Stimulated activated effector memory CD8-positive, alpha-beta T cell treated with anti-CD3 and anti-CD28 coated beads, Interleukin-12 subunit alpha, Interleukin-12 subunit beta, amount 100 ng/mL, for 72 hours (primary cell): ENCODE results near the gene PCDHA2.
"Not testable (repeated sequence)": the region's sequence is repeated elsewhere in the genome, so short reads cannot be mapped to it uniquely, and the experiment has no call there.

Experiments used
- ATAC-seq: fragments of 150-1000 bp; cut with Tn5 transposase; 2 replicates; pipeline ENCODE4 v1.10.0; 2021
- DNase-seq, 2 donors: peaks; one replicate each; pipeline ENCODE4 v3.0.0; 2021 to 2022; ENCODE audit warnings: low spot score in 2 of 2
- H3K27ac Mint-ChIP-seq: one replicate; pipeline ENCODE4 v1.8.0; 2022; ENCODE audit warnings: mild to moderate bottlenecking, mixed read lengths
- H3K36me3 Mint-ChIP-seq: one replicate; pipeline ENCODE4 v1.8.0; 2022; ENCODE audit warnings: mild to moderate bottlenecking, mixed read lengths
- H3K4me1 Mint-ChIP-seq: one replicate; pipeline ENCODE4 v1.8.0; 2022; ENCODE audit warnings: mixed read lengths
- H3K4me3 Mint-ChIP-seq: one replicate; pipeline ENCODE4 v1.8.0; 2022; ENCODE audit warnings: mild to moderate bottlenecking, mixed read lengths
- H3K9me3 Mint-ChIP-seq: one replicate; pipeline ENCODE4 v1.8.0; 2022; ENCODE audit warnings: mixed read lengths

Gene PCDHA2

DNA sequence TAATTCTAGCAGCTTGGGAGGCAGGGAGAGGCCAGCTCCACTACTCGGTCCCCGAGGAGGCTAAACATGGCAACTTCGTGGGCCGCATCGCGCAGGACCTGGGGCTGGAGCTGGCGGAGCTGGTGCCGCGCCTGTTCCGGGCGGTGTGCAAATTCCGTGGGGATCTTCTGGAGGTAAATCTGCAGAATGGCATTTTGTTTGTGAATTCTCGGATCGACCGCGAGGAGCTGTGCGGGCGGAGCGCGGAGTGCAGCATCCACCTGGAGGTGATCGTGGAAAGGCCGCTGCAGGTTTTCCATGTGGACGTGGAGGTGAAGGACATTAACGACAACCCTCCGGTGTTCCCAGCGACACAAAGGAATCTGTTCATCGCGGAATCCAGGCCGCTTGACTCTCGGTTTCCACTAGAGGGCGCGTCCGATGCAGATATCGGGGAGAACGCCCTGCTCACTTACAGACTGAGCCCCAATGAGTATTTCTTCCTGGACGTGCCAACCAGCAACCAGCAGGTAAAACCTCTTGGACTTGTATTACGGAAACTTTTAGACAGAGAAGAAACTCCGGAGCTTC is 39.9 kb downstream of the PCDHA2 start:
- not testable (repeated sequence) for H3K27ac Mint-ChIP-seq, H3K9me3 Mint-ChIP-seq, DNase-seq, H3K36me3 Mint-ChIP-seq, ATAC-seq, H3K4me1 Mint-ChIP-seq, H3K4me3 Mint-ChIP-seq

DNA sequence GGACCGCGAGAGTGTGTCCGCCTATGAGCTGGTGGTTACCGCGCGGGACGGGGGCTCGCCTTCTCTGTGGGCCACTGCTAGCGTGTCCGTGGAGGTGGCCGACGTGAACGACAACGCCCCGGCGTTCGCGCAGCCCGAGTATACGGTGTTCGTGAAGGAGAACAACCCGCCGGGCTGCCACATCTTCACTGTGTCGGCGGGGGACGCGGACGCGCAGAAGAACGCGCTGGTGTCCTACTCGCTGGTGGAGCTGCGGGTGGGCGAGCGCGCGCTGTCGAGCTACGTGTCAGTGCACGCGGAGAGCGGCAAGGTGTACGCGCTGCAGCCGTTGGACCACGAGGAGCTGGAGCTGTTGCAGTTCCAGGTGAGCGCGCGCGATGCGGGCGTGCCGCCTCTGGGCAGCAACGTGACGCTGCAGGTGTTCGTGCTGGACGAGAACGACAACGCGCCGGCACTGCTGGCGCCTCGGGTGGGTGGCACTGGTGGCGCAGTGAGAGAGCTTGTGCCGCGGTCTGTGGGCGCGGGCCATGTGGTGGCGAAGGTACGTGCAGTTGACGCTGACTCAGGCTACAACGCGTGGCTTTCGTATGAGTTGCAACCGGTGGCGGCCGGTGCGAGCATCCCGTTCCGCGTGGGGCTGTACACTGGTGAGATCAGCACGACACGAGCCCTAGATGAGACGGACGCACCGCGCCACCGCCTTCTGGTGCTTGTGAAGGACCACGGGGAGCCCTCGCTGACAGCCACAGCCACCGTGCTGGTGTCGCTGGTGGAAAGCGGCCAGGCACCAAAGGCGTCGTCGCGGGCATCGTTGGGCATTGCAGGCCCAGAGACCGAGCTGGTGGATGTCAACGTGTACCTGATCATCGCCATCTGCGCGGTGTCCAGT is 41.2 kb downstream of the PCDHA2 start:
- ATAC-seq (no peak), DNase-seq (no peak)
- peaks cover 5% of the 10 kb centered on the region for H3K9me3 Mint-ChIP-seq
- H3K4me1 Mint-ChIP-seq = no peaks in the 10 kb centered on the region
- H3K27ac Mint-ChIP-seq = no peak overlapping the region
- H3K4me3 Mint-ChIP-seq = no peak overlapping the region
- H3K36me3 Mint-ChIP-seq = no peaks in the 10 kb centered on the region

DNA sequence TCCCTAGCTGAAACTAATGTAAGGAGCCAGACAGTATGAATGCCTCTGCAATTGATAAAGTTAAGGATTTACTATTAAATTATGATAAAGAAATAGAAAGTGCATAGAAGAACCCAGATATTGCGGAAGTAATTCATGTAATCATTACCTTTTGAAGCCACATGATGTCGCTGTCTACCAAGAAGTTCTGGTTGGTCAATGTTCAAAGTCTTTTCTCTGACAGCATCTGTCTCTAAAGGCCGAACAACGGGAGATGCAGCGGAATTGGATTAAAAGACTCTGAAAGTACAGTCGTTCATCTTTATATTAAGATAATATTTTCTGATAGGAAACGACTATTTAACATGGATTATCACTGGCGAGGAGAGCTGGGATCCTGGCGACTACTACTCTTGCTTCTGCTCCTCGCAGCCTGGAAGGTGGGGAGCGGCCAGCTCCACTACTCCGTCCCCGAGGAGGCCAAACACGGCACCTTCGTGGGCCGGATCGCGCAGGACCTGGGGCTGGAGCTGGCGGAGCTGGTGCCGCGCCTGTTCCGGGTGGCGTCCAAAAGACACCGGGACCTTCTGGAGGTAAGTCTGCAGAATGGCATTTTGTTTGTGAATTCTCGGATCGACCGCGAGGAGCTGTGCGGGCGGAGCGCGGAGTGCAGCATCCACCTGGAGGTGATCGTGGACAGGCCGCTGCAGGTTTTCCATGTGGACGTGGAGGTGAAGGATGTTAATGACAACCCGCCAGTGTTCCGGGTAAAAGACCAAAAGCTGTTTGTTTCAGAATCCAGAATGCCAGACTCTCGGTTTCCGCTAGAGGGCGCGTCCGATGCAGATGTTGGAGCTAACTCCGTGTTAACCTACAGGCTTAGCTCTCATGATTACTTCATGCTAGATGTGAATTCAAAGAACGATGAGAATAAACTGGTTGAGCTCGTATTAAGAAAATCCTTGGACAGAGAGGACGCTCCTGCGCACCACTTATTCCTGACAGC is 46.6 kb downstream of the PCDHA2 start, which contains the start of gene PCDHA8:
Gene PCDHA8 (plus strand): TSS at position 210 of the 985 bp plus-strand sequence. CDS start 135 bp downstream, at position 345.
- Mint-ChIP-seq H3K27ac (no peak within 1 kb of the TSS), H3K4me3 (no peak within 1 kb of the TSS), H3K9me3 (peaks cover 5% of the 10 kb centered on the region), H3K4me1 (no peaks in the 10 kb centered on the region), H3K36me3 (no peaks in the 10 kb centered on the region)
- ATAC-seq (no peak), DNase-seq (no peak)

DNA sequence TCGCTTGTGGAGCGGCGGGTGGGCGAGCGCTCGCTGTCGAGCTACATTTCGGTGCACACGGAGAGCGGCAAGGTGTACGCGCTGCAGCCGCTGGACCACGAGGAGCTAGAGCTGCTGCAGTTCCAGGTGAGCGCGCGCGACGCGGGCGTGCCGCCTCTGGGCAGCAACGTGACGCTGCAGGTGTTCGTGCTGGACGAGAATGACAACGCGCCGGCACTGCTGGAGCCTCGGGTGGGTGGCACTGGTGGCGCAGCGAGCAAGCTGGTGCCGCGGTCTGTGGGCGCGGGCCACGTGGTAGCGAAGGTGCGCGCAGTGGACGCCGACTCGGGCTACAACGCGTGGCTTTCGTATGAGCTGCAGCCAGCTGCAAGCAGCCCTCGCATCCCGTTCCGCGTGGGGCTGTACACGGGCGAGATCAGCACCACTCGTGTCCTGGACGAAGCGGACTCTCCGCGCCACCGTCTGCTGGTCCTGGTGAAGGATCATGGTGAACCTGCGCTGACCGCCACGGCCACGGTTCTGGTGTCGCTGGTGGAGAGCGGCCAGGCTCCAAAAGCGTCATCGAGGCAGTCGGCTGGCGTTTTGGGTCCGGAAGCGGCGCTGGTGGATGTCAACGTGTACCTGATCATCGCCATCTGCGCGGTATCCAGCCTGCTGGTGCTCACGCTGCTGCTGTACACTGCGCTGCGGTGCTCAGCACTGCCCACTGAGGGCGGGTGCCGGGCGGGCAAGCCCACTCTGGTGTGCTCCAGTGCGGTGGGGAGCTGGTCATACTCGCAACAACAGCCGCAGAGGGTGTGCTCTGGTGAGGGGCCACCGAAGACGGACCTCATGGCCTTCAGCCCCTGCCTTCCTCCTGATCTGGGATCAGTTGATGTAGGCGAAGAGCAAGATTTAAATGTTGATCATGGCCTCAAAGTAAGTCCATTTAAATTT is 48.4 kb downstream of the PCDHA2 start:
- DNase-seq (no peak), ATAC-seq (no peak)
- H3K4me3 Mint-ChIP-seq = no peak overlapping the region
- H3K36me3 Mint-ChIP-seq = no peaks in the 10 kb centered on the region
- no peak overlapping the region for H3K27ac Mint-ChIP-seq
- H3K4me1 Mint-ChIP-seq = no peaks in the 10 kb centered on the region
- peaks cover 3% of the 10 kb centered on the region for H3K9me3 Mint-ChIP-seq
